GM21786 (cell line): Measurements from ENCODE around the gene ENDOV.

Source experiments
- ATAC-seq: cut with Tn5 transposase; IDR thresholded peaks from one replicate; pipeline ENCODE4 v1.9.1; 2021; ENCODE audit not compliant: unreplicated experiment

The ENDOV gene

GRCh38 chr17:80464486-80464885, 49.5 kb downstream of the ENDOV start:
- no peak for ATAC-seq

DNA sequence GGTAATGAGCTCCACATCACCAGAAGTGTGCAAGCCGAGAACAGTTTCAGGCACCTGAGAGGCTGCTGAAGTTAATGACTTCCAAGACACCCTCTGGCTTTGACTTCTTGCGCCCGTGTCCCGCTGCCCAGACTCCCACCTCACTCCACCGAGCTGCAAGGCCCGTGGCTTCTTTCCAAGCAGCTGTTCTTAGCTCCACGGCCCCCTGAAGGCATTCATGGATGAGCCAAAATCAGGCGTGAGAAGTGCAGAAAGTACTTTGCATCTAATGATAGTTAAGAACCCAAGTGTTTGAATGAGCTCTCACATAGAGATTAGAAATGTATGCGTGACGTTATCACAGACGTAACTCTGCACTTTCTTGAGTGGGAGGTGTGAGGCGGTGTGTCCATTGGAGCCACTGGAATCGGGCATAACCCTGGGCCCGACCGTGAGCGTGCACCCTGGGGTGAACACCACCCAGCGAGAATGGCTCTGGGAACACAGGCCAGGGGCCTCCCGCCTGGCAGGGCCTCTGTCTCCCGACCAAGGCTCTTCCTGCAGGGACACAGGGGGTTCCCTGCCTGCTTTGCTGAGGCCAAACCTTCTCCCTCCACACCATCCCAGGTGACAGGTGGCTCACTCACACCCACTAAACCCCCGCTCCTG, 50.5 kb downstream of the ENDOV start:
- no peak for ATAC-seq

- ATAC-seq: no peak
Observed at GRCh38 chr17:80466188-80466705, 51.3 kb downstream of the ENDOV start.

DNA sequence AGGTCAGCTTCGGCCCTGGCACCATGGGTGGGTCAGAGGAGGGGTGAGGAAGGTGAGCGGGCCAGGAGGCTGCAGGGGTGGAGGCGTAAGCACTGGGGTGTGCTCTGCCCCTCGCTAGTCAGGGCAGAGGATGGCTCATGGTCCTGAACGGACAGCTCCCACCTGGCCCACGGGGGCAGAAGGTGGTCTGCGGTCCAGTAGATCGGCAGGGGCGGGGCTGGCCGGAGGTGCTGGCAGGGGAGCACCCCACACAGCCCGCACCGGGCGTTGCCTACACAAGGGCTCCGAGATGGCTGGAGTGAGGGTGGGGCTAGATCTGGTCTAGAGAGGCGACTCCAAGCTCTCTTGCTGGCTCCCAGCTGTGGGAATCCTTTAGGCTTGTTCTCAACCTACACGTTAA, 53.3 kb downstream of the ENDOV start:
- no peak for ATAC-seq

- ATAC-seq: no peak
Observed at GRCh38 chr17:80468781-80469493, 54.0 kb downstream of the ENDOV start.

GRCh38 chr17:80469667-80470066, 54.7 kb downstream of the ENDOV start:
- ATAC-seq: no peak

DNA sequence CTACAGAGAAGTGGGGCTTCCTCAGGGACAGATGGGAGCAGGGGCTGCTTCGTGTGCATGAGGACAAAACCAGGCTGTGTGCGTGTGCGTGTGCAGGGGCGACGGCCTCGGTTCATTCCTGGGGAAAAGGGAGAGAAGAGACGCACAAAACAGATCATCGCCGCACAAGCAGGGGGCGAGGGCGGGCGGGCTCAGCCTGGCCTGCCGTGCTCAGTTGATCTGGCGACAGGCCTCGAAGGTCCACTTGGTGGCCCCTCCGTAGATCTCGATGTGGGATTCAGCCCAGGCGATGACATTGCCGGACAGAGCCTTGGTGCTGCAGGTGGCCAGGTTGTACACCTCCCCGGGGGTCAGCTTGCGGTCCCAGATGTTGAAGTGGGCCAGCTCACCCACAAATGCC, 55.6 kb downstream of the ENDOV start:
- ATAC-seq: no peak

DNA sequence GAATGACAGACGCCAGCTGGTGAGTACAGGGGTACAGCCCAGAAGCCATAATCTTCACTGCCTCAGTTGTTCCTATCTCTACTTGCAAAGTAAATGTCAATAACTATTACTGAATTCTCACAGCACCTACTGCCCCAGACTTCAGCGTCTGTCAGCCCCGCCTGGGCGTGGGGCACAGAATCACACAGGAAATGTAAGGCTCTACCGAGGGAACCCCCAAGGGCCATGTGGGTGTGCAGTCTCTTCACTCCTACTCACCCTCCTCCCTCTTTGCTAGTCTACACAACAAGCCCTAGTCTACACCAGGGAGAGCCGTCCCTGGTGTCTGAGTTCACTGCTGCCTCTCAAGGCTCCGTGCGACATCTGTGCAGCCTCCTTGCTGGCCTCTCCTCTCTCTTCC, 57.0 kb downstream of the ENDOV start:
- ATAC-seq: no peak

DNA sequence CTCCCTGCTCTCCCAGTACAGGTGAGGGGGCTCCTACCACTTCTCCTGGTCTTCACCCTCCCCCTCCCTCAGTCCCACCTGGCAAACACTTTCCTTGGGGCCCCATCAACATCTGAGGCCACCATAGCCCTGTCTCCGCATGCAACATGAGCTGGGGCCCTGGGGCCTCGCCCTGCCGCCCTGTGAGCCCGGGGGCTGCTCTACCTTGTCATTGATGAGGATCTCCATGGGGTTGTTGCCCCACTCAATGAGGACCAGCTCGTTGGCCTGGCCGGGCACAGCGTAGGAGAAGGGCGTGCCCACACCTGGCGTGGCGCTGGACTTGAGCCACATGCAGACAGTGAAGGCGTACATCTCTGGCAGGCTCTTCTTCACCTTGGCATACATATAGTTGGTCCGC, 58.0 kb downstream of the ENDOV start:
- ATAC-seq: no peak

- no peak for ATAC-seq
Observed at GRCh38 chr17:80473701-80474100, 58.7 kb downstream of the ENDOV start.

DNA sequence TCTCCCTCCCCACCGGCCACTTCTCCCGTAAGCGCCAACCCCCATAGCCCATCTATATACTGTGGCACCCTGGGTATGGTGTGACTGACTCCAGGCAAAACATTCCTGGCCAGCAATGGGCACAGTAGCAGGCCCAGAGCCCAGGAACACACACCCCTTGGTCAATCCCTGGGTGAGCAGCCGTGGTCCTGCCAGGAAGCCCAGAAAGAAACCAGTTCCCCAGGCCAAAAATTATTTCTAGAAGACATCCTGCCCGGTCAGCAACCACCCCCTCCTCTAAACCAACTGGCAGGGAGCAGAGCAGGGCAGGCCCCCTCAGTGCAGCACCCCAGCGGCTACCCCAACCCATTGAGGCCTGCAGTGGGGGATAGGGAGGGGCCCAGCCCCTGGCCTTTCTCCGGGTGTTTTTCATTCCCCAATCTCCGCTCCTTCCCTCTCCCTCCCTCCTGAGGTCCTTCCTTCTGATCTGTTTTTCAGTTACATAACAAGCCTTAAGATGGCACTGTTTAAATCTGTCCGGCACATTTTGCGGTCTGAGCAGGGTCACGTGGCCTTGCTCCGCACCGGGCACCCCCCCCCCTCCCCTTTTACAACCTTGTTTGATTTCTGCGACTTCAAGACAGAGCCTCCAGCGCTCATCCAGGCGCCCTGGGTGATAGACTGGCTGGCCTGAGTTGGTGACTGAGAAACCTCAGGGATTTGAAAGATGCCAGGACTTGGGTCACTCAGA, 59.4 kb downstream of the ENDOV start:
- ATAC-seq: no peak

- no peak for ATAC-seq
Observed at GRCh38 chr17:80474961-80475909, 60.3 kb downstream of the ENDOV start.

GRCh38 chr17:80475910-80476876, 61.2 kb downstream of the ENDOV start, which contains the start of gene NPTX1:
TSS of gene NPTX1 (minus strand) at chr17:80476607. CDS start at chr17:80476446, 161 bp downstream.
- ATAC-seq: no peak

DNA sequence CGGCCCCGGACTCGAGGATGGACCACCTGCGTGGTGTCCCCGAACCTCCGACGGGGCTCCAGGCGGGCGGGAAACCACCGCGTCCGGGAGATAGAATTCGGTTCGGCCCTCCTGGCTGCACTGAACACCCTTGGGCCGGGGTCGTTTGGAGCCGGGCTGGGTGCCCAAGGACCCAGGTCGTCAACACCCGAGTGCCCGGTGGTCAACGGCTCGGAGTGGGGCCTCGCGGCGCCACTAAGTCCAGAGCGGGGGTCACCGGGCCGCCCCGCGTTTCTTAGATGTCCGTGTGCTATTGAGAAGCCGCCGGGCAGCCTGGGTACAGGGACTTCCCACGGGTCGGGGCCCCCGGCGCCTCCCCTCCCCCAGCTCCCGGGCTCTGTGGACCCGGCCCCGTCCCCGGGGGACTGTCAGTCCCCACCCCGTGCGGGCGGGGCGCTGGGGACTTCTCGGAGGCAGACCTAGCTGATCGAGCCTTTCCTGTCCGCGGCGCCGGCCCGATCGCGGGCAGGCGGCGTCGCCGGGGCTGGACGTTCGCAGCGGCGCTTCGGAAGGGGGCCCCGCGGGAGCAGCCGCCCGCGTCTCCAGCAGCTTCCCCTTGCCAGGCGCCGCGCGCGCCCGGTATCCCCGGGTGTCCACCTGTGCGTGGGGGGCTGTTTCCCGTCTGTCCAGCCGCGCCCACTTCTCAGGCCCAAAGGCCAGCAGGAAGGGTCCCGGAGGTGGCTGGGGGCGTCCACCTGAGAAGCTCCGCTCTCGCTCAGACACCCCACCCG, 62.1 kb downstream of the ENDOV start:
- no peak for ATAC-seq

DNA sequence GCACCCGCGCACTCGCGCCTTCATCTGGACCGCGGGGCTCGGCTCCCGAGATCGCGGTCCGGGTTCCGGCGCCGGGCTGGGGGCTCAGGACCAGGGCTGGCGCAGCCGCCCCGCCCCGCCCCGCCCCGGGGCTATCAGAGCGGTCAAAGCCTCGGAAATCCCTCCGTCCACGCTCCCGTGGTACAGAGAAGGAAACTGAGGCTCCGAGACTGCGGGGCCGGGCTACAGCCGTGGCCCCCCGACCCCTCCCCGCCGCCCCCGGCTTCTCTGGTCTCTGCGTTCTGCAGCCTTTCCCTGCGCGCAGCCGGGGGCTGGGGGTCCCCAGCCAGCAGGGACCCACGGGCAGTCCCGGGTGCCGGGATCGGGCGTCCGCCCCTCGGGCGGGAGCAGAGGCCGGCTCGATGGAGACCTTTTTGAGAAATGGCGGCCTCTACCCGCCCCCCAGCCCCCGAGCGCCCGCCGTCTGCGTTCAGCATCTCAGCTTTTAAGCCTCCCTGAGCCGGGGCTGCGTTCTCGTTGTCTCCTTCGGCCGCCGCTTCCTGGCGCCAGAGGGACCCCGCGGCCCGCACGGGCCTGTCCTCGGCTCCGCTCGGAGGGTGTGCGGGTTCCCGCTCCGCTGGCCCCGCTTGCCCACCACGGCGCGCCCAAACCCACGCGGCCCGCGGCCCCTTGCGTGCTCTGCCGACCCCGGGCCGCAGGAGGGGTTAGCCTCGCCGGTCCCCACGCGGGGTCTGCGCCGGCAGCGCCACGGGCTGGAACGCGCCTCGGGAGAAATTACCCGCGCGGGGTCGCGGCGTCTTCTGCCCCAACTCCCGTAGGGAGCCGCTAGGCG, 62.9 kb downstream of the ENDOV start:
- ATAC-seq: no peak

DNA sequence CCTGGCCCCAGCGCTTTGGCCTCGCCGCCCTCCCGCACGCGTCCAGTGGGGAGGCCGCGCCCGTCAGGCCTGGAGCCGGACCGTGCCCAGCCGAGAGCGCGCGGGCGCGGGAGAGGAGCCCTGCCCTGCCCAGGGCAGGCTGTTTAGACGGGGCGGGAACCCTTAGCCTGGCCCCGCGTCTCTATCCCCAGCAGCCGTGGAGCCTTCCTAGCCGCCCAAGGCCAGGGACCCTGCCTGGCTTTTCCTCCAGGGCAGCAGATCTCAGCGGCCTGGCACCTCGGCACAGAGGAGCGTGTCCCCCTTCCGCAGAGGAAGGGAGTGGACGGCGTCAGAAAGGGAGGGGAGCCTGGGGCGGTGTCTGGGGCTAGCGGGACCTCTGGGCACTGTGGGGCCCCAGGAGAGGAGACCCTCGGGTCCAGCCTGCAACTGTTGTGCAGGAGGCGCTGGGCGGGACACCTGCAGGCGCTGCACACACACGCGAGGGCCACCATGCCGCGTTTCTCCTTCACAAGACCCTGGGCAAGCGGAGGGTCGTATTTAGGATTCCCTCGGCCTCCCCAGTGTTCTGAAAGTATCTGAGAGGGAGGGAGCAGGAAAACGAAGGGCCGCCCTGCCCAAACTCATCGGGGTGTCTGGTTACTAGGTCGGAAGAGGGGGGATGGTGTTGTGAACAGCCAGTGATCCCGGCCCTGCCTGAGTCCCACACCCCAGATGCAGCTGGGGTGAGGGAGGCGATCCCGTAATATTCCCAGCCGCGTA, 63.7 kb downstream of the ENDOV start:
- no peak for ATAC-seq

DNA sequence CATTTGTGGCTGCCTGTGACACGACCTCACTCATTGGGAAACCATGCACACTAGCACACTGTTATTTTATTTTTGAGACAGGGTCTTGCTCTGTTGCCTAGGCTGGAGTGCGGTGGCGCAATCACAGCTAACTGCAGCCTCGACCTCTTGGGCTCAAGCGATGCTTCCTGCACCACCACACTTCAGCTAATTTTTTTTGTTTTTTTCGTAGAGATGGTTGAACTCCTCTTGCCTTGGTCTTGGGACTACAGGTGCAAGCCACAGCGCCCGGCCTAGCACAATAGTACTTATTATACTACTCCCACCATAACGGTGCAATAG, 64.2 kb downstream of the ENDOV start:
- ATAC-seq: no peak
